GM23338 (cell line): ENCODE data around the gene CACNB2.

Source experiments
- CREB1 ChIP-seq: fragments of 250-450 bp; sonication (Bioruptor Pico); IDR thresholded peaks from 2 replicates; pipeline ENCODE4 v1.5.0; 2020; ENCODE audit warnings: low read depth, mild to moderate bottlenecking, moderate library complexity
- EZH2 ChIP-seq: fragments of 200-600 bp; sonication (generic); IDR thresholded peaks from one replicate; pipeline ENCODE4 v1.8.0; 2017; ENCODE audit warnings: antibody characterized with exemption, mild to moderate bottlenecking, low read depth; ENCODE audit not compliant: unreplicated experiment
- EZH2phosphoT487 ChIP-seq: fragments of 200-600 bp; sonication (generic); IDR thresholded peaks from one replicate; pipeline ENCODE4 v1.8.1; 2018; ENCODE audit warnings: antibody characterized with exemption; ENCODE audit not compliant: unreplicated experiment
- JUNB ChIP-seq: IDR thresholded peaks from one replicate; pipeline ENCODE4 v1.6.1; 2016; ENCODE audit warnings: antibody characterized with exemption; ENCODE audit not compliant: unreplicated experiment
- POLR2AphosphoS5 ChIP-seq: IDR thresholded peaks from 2 replicates; pipeline ENCODE4 v1.6.1; 2016; ENCODE audit warnings: antibody characterized with exemption, low read depth
- STAT1 ChIP-seq: IDR thresholded peaks from one replicate; pipeline ENCODE4 v1.6.1; 2016; ENCODE audit warnings: antibody characterized with exemption; ENCODE audit not compliant: unreplicated experiment
- ZNF114 ChIP-seq: fragments of 250-450 bp; sonication (Bioruptor Pico); IDR thresholded peaks from 2 replicates; pipeline ENCODE4 v1.5.0; 2020; ENCODE audit warnings: mild to moderate bottlenecking, moderate library complexity
- TF ChIP-seq, protein P1 (sequence below), 2 experiments: fragments of 200-600 bp in 1 of 2; sonication (generic) in 1 of 2; conservative IDR thresholded peaks; 2 replicates each; pipeline versions ENCODE4 v1.5.1 to v1.6.1; 2016 to 2017; ENCODE audit warnings: antibody characterized with exemption in 2 of 2, low read depth in 2 of 2, mild to moderate bottlenecking in 2 of 2, moderate library complexity in 1 of 2
- TF ChIP-seq, protein P2 (sequence below): IDR thresholded peaks from one replicate; pipeline ENCODE4 v1.6.1; 2018; ENCODE audit warnings: antibody characterized with exemption; ENCODE audit not compliant: unreplicated experiment
- TF ChIP-seq, protein P3 (sequence below): fragments of 250-450 bp; sonication (Bioruptor Pico); IDR thresholded peaks from 2 replicates; pipeline ENCODE4 v1.5.0; 2020; ENCODE audit warnings: mild to moderate bottlenecking, moderate library complexity

DNA sequence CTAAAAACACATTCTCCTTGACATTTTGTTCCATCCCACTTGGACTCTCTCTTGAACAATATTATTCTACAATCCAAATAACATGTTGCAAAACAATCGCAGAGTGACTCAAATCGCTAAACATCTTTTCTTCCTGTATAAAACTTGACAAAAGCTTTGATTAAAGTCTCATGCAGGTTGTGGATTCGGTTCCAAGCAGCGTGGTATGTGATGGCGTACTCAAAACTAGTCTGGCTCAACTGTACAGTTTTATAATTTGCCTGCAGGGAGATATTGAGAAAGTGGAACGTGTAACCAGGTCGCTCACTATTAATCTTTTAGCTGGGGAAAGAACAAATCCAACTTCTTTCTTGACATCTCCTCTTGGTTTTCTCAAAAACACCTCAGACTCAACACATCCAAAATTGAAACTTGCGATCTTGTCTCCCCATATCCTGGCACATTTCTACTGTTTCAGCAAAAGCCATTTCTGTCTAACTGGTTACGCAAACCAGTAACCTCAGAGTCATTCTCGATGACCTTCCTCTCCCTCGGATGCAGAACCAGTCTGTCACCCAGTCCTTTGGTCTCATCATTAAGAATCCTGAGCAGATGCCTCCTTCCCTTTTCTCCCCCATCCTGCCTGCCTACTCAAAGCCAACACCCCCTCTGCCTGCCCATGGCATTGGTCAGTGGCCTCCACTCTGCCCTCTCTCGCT is 100.1 kb downstream of the CACNB2 start:
- TF ChIP-seq, protein P1, sequence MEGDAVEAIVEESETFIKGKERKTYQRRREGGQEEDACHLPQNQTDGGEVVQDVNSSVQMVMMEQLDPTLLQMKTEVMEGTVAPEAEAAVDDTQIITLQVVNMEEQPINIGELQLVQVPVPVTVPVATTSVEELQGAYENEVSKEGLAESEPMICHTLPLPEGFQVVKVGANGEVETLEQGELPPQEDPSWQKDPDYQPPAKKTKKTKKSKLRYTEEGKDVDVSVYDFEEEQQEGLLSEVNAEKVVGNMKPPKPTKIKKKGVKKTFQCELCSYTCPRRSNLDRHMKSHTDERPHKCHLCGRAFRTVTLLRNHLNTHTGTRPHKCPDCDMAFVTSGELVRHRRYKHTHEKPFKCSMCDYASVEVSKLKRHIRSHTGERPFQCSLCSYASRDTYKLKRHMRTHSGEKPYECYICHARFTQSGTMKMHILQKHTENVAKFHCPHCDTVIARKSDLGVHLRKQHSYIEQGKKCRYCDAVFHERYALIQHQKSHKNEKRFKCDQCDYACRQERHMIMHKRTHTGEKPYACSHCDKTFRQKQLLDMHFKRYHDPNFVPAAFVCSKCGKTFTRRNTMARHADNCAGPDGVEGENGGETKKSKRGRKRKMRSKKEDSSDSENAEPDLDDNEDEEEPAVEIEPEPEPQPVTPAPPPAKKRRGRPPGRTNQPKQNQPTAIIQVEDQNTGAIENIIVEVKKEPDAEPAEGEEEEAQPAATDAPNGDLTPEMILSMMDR (conservative IDR thresholded peaks at IDR 0.05; ENCODE audit: low read depth in 2 of 2): no peak
- no peak for TF ChIP-seq EZH2phosphoT487
- TF ChIP-seq EZH2: no peak
- TF ChIP-seq JUNB: no peak
- TF ChIP-seq POLR2AphosphoS5: no peak
- TF ChIP-seq CREB1: no peak
- TF ChIP-seq, protein P2, sequence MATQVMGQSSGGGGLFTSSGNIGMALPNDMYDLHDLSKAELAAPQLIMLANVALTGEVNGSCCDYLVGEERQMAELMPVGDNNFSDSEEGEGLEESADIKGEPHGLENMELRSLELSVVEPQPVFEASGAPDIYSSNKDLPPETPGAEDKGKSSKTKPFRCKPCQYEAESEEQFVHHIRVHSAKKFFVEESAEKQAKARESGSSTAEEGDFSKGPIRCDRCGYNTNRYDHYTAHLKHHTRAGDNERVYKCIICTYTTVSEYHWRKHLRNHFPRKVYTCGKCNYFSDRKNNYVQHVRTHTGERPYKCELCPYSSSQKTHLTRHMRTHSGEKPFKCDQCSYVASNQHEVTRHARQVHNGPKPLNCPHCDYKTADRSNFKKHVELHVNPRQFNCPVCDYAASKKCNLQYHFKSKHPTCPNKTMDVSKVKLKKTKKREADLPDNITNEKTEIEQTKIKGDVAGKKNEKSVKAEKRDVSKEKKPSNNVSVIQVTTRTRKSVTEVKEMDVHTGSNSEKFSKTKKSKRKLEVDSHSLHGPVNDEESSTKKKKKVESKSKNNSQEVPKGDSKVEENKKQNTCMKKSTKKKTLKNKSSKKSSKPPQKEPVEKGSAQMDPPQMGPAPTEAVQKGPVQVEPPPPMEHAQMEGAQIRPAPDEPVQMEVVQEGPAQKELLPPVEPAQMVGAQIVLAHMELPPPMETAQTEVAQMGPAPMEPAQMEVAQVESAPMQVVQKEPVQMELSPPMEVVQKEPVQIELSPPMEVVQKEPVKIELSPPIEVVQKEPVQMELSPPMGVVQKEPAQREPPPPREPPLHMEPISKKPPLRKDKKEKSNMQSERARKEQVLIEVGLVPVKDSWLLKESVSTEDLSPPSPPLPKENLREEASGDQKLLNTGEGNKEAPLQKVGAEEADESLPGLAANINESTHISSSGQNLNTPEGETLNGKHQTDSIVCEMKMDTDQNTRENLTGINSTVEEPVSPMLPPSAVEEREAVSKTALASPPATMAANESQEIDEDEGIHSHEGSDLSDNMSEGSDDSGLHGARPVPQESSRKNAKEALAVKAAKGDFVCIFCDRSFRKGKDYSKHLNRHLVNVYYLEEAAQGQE: no peak
- TF ChIP-seq ZNF114: no peak
- TF ChIP-seq STAT1: no peak
- TF ChIP-seq, protein P3, sequence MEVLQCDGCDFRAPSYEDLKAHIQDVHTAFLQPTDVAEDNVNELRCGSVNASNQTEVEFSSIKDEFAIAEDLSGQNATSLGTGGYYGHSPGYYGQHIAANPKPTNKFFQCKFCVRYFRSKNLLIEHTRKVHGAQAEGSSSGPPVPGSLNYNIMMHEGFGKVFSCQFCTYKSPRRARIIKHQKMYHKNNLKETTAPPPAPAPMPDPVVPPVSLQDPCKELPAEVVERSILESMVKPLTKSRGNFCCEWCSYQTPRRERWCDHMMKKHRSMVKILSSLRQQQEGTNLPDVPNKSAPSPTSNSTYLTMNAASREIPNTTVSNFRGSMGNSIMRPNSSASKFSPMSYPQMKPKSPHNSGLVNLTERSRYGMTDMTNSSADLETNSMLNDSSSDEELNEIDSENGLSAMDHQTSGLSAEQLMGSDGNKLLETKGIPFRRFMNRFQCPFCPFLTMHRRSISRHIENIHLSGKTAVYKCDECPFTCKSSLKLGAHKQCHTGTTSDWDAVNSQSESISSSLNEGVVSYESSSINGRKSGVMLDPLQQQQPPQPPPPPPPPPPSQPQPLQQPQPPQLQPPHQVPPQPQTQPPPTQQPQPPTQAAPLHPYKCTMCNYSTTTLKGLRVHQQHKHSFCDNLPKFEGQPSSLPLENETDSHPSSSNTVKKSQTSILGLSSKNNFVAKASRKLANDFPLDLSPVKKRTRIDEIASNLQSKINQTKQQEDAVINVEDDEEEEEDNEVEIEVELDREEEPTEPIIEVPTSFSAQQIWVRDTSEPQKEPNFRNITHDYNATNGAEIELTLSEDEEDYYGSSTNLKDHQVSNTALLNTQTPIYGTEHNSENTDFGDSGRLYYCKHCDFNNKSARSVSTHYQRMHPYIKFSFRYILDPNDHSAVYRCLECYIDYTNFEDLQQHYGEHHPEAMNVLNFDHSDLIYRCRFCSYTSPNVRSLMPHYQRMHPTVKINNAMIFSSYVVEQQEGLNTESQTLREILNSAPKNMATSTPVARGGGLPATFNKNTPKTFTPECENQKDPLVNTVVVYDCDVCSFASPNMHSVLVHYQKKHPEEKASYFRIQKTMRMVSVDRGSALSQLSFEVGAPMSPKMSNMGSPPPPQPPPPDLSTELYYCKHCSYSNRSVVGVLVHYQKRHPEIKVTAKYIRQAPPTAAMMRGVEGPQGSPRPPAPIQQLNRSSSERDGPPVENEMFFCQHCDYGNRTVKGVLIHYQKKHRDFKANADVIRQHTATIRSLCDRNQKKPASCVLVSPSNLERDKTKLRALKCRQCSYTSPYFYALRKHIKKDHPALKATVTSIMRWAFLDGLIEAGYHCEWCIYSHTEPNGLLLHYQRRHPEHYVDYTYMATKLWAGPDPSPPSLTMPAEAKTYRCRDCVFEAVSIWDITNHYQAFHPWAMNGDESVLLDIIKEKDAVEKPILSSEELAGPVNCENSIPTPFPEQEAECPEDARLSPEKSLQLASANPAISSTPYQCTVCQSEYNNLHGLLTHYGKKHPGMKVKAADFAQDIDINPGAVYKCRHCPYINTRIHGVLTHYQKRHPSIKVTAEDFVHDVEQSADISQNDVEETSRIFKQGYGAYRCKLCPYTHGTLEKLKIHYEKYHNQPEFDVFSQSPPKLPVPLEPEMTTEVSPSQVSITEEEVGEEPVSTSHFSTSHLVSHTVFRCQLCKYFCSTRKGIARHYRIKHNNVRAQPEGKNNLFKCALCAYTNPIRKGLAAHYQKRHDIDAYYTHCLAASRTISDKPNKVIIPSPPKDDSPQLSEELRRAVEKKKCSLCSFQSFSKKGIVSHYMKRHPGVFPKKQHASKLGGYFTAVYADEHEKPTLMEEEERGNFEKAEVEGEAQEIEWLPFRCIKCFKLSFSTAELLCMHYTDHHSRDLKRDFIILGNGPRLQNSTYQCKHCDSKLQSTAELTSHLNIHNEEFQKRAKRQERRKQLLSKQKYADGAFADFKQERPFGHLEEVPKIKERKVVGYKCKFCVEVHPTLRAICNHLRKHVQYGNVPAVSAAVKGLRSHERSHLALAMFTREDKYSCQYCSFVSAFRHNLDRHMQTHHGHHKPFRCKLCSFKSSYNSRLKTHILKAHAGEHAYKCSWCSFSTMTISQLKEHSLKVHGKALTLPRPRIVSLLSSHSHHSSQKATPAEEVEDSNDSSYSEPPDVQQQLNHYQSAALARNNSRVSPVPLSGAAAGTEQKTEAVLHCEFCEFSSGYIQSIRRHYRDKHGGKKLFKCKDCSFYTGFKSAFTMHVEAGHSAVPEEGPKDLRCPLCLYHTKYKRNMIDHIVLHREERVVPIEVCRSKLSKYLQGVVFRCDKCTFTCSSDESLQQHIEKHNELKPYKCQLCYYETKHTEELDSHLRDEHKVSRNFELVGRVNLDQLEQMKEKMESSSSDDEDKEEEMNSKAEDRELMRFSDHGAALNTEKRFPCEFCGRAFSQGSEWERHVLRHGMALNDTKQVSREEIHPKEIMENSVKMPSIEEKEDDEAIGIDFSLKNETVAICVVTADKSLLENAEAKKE: no peak
